IPS-18a (cell line): ENCODE measurements around the gene YJEFN3.
A peak's percentile ranks its signal among the peaks of the same experiment; 100 is the strongest.

Experiments
- H3K27ac ChIP-seq: one replicate; pipeline ENCODE4 v1.5.1; 2013; ENCODE audit warnings: low read length
- H3K27me3 ChIP-seq: one replicate; pipeline ENCODE4 v1.6.1; 2013; ENCODE audit warnings: mild to moderate bottlenecking, low read length; ENCODE audit not compliant: control insufficient read depth, insufficient read depth
- H3K36me3 ChIP-seq: one replicate; pipeline ENCODE4 v1.6.1; 2013; ENCODE audit warnings: low read depth, low read length; ENCODE audit not compliant: control insufficient read depth
- H3K4me1 ChIP-seq: one replicate; pipeline ENCODE4 v1.6.1; 2013; ENCODE audit warnings: low read depth, low read length; ENCODE audit not compliant: control insufficient read depth
- H3K4me3 ChIP-seq: one replicate; pipeline ENCODE4 v1.5.1; 2013; ENCODE audit warnings: low read length
- H3K9ac ChIP-seq: one replicate; pipeline ENCODE4 v1.6.1; 2013; ENCODE audit warnings: mild to moderate bottlenecking, low read length, moderate library complexity
- H3K9me3 ChIP-seq: one replicate; pipeline ENCODE4 v1.6.1; 2013; ENCODE audit warnings: low read depth, low read length; ENCODE audit not compliant: control insufficient read depth

The YJEFN3 gene

DNA sequence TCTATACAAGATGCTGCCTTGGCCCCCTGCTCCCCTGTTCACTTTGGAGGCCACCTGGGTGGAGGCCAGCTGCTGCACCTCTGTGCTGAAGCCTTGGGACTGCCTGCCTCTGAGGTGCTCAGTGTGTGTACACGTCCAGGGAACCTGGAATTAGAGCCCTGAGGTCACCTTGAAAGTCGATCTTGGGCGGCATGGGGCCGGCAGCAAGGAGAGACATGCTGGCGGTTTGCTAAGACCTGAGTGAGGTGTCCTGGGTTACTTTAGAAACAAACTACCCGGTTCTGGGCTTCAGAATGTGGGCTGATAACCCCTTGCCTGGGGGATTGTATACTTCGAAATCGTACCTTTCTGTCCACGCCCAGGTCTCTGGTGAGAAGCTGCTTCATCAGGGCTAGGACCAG lies 38.9 kb upstream of the YJEFN3 start:
- no peaks in the 10 kb centered on the region for H3K9me3 ChIP-seq
- H3K36me3 ChIP-seq = no peaks in the 10 kb centered on the region
- H3K27ac ChIP-seq = peak overlapping the region; percentile 85
- peak overlapping the region; percentile 48 for H3K9ac ChIP-seq
- peaks cover 22% of the 10 kb centered on the region for H3K4me1 ChIP-seq
- no peaks in the 10 kb centered on the region for H3K27me3 ChIP-seq
- H3K4me3 ChIP-seq = no peak overlapping the region

DNA sequence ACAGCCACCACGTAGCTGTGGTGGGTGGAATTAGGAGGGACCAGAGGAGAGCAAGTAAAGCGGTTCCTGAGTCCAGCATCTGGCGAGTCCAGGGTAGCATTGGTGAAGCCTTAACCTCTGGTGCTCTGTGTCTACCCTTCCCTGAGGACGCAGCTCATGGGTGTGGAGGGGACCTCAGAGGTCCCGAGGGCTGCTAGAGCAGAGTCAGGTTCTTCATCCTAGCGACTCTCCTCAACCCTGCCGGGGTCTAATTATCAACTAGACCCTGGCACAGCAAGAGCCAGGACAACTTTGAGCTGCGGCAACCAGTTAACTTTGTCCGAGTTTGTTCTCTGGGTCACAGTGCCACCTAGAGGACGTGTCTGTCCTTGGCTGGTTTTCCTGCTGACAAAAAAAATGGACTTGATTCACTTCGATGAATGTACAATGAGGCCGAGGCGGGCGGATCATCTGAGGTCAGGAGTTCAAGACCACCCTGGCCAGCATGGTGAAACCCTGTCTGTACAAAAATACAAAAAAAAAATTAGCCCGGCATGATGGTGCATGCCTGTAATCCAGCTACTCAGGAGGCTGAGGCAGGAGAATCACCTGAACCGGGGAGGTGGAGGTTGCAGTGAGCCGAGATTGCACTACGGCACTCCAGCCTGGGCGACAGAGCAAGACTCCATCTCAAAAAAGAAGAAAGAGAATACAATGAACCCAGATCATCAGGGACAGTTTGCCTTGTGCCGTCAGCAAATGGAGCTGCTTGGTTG lies 38.3 kb upstream of the YJEFN3 start:
- Histone ChIP-seq H3K4me1 (peaks cover 22% of the 10 kb centered on the region), H3K27me3 (no peaks in the 10 kb centered on the region), H3K36me3 (no peaks in the 10 kb centered on the region), H3K4me3 (no peak overlapping the region), H3K9ac (peak overlapping the region; percentile 48), H3K27ac (peak overlapping the region; percentile 85), H3K9me3 (no peaks in the 10 kb centered on the region)

DNA sequence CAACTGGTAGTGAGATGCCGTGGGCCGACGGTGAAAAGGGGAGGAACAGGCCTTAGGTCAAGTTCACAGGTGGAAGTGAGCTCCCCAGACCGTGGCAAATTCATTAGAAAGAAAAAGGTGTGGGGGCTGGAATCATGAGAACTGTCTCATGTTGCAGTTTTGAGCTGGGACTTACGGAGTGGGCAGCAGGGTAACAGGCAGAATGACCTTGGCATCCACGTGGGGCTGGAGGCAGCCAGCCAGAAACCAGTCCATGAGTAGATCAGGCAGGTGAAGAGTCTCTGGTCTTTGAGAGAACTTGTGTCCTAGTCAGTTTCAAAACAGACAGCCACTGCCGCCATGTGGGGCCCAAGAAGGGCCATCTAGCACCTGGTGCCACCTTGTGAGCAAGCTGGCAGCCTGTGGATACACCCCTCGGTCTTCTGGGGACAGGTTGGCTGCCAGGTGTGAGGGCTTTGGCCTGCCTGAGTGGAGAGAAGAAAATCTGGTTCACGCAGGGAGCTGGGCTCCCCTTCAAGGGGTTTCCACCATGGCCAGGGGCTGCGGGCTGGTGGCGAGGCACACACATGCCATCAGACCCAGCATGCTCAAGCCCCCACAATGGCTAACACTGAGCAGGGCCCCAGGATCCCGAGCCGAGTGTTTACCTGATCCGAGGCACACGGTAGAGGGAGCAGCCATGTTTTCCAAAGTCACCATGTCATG lies 37.2 kb upstream of the YJEFN3 start:
- no peaks in the 10 kb centered on the region for H3K27me3 ChIP-seq
- peaks cover 8% of the 10 kb centered on the region for H3K36me3 ChIP-seq
- no peak overlapping the region for H3K27ac ChIP-seq
- no peak overlapping the region for H3K9ac ChIP-seq
- no peaks in the 10 kb centered on the region for H3K9me3 ChIP-seq
- no peak overlapping the region for H3K4me3 ChIP-seq
- H3K4me1 ChIP-seq = peaks cover 22% of the 10 kb centered on the region

DNA sequence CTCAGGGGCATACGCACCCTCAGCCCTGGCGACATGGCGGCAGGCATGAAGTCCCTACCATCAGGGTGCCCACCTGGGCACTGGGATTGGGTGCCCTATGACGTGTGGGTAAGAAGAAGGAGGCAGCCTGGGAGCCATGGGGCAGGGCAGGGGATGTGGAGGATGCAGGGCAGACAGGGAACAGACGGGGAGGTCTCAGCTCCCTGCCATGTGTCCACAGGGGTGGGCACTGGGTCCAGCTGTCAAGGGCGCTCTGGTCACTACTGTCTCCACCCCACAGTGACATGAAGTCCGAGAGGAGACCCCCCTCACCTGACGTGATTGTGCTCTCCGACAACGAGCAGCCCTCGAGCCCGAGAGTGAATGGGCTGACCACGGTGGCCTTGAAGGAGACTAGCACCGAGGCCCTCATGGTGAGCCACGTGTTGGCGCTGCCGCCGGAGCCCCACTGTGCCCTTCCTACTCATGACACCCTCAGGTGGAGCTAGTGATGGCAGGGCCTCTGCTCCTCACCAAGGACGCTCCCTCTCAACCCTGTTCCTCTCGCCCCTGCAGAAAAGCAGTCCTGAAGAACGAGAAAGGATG lies 36.6 kb upstream of the YJEFN3 start:
- Histone ChIP-seq H3K27me3 (no peaks in the 10 kb centered on the region), H3K4me3 (no peak overlapping the region), H3K4me1 (peaks cover 22% of the 10 kb centered on the region), H3K9ac (no peak overlapping the region), H3K27ac (no peak overlapping the region), H3K36me3 (peaks cover 13% of the 10 kb centered on the region), H3K9me3 (no peaks in the 10 kb centered on the region)

DNA sequence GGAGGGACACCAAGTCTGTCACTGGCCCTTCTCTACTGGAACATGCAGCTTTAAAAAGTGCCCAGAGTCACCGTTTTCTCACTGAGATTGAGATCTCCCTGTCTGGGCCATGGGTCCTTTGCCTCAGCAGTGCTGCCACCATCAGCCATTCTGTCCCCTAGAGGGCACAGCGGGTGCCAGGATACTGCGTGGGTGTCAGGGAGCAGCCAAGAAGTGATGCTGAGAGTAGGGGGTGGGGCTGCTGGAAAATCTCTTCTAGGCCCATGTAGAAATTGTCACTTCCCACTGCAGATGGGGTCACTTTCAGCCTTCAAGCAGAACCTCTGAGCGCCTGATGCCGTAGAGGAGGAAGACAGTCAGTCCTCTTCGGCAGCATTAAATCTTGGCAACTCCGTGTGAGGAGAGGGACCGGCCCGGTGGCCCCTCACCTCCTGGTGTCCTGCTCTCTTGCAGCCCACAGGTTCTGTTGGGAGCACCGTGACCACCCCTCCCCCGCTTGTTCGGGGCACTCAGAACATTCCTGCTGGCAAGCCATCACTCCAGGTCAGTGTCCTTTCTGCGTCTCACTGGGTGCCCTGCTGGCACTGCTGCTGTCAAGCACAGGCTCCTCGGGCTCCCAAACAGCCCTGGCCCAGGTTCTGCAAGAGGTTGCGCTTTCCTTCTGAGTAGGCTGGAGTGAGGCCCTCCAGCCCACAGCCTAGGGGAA lies 34.7 kb upstream of the YJEFN3 start:
- peaks cover 27% of the 10 kb centered on the region for H3K36me3 ChIP-seq

DNA sequence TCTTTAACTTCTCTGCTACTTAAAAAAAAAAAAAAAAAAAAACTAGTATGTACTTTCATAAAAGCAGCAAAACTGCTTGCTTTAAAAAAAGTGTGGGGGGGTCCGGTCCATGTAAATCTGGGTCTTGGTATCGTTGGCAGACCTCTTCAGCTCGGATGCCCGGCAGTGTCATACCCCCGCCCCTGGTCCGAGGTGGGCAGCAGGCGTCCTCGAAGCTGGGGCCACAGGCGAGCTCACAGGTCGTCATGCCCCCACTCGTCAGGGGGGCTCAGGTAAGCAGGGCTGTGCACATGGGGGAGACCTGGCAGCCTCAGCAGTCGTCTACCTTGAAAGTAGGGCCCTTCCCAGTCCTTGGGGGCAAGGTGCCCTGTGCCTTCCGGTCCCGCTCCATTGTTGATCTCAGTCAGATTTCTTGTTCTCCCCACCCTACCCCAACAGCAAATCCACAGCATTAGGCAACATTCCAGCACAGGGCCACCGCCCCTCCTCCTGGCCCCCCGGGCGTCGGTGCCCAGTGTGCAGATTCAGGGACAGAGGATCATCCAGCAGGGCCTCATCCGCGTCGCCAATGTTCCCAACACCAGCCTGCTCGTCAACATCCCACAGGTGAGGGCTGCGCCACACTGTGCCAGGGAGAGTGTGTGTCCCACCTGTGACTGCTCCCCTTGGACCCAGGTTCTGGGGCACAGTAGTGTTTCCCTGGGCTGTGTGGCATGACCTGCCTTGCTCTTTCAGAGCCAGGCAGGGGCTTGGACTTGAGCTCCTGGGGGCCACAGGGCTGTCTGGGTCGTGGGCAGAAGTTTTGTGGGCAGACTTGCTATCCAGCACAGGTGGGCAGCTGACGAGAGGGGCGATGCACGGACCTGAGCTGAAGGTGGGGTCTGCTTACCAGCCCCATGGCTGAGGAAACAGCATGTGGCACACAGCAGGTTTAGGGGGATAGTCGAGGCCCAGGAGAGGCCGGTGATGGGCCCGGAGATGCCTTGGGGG lies 32.8 kb upstream of the YJEFN3 start:
- Histone ChIP-seq H3K9me3 (no peaks in the 10 kb centered on the region), H3K4me3 (no peak overlapping the region), H3K27me3 (no peaks in the 10 kb centered on the region), H3K9ac (no peak overlapping the region), H3K36me3 (peaks cover 37% of the 10 kb centered on the region), H3K27ac (no peak overlapping the region), H3K4me1 (no peaks in the 10 kb centered on the region)

More for the DNA sequence above, 34.7 kb upstream of the YJEFN3 start:
- H3K4me1 ChIP-seq = peaks cover 13% of the 10 kb centered on the region
- no peak overlapping the region for H3K27ac ChIP-seq
- H3K9me3 ChIP-seq = no peaks in the 10 kb centered on the region
- H3K4me3 ChIP-seq = no peak overlapping the region
- H3K9ac ChIP-seq = no peak overlapping the region
- no peaks in the 10 kb centered on the region for H3K27me3 ChIP-seq

DNA sequence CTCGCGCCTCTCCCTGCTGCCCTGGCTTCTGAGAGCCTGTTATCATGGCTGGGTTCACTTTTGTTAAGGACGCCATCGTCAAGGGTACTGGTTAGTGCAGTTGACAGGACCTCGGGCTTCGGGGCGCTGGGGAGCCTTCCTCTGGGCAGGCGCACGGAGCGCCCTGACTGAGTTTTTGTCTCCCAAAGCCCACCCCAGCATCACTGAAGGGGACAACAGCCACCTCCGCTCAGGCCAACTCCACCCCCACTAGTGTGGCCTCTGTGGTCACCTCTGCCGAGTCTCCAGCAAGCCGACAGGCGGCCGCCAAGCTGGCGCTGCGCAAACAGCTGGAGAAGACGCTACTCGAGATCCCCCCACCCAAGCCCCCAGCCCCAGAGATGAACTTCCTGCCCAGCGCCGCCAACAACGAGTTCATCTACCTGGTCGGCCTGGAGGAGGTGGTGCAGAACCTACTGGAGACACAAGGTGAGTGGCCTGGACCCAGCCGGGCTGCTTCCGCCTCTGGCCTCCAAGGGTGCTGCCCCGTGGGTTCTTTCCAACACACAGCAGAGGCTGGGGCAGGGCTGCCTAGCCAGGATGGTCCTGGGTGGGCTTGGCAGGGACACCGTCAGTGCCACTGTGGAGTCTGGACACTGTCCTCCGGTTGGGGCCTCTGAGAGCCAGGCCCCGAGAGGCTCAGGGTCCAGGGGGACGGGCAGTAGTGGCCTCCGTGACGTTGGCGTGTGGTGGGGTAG lies 30.3 kb upstream of the YJEFN3 start:
- Histone ChIP-seq H3K9me3 (no peaks in the 10 kb centered on the region), H3K27me3 (no peaks in the 10 kb centered on the region), H3K36me3 (peaks cover 62% of the 10 kb centered on the region), H3K4me1 (no peaks in the 10 kb centered on the region), H3K9ac (no peak overlapping the region), H3K4me3 (no peak overlapping the region), H3K27ac (no peak overlapping the region)

DNA sequence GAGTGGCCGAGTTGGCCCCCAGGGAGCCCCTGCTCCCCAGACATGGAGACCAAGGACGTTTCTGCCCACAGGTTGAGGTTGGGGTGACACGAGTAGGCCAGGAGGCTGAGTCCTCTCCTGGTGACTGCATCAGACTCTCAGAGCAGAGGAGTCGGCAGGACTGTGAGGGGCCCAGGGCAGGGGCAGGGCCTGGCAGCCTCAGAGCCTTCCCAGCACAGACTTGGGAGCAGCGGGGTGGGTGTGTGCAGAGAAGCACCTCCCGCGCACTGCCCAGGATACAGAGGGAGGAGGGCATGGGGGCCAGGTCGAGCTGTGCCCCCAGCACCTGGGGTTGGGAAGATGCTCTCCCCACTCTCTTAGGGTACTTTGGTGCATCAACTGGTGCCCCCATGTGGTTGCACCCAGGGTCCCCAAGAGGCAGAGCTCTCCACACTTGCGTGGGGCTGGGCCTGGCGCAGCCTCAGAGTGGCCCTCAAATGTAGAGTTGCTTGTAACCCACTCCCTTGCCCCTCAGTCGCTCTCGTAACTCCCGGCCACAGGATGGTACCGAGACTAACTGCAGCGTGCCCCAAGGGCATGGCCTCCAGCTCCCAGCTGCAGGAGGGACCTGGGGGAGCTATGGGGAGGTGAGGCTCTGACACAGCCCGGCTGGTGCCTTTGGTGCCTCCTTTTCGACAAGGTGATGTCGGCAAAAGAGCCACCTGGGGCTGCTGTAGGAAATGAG lies 29.3 kb upstream of the YJEFN3 start:
- H3K9ac ChIP-seq = no peak overlapping the region
- no peaks in the 10 kb centered on the region for H3K27me3 ChIP-seq
- no peaks in the 10 kb centered on the region for H3K9me3 ChIP-seq
- H3K36me3 ChIP-seq = peaks cover 69% of the 10 kb centered on the region
- no peak overlapping the region for H3K27ac ChIP-seq
- H3K4me3 ChIP-seq = no peak overlapping the region
- no peaks in the 10 kb centered on the region for H3K4me1 ChIP-seq

DNA sequence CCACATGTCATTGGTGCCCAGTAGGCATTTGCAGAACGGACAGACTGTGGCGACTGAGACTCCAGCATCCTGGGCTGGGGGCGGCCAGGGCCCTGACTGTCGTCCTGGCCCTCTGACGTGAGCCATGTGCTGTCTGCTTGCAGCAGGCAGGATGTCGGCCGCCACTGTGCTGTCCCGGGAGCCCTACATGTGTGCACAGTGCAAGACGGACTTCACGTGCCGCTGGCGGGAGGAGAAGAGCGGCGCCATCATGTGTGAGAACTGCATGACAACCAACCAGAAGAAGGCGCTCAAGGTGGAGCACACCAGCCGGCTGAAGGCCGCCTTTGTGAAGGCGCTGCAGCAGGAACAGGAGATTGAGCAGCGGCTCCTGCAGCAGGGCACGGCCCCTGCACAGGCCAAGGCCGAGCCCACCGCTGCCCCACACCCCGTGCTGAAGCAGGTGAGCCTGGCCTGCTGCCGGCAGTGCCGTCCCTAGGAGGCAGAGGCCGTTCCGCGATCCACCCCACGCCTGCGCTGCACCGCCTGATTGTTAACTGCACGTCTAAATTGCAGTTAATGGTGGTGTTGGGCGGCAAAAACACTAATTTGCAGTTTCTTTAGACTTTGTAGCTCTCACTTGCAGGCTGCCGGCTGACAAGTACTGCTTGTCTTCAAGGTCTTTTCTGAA lies 27.6 kb upstream of the YJEFN3 start:
- Histone ChIP-seq H3K27me3 (no peaks in the 10 kb centered on the region), H3K4me3 (no peak overlapping the region), H3K36me3 (peaks cover 82% of the 10 kb centered on the region), H3K9me3 (no peaks in the 10 kb centered on the region), H3K27ac (no peak overlapping the region), H3K9ac (no peak overlapping the region), H3K4me1 (no peaks in the 10 kb centered on the region)
